ENCODE results near the gene LGR6. TPM values are rescaled to one million over a fixed set of nuclear protein-coding genes. Genes with fewer than 3 reads are reported as not detected.

Gene LGR6
- total and polyA plus RNA-seq, 2 of the 8 experiments (the other 6 are each of a cell fraction or from before 2014, with no cell fraction given): 0.50 to 1.0 TPM

- TF ChIP-seq RFX5 (IDR thresholded peaks at IDR 0.05; ENCODE audit: borderline replicate concordance, low read depth, low read length): no peak
- no peak for TF ChIP-seq YY1 (IDR thresholded peaks at IDR 0.05; ENCODE audit: low read depth, low read length)
- no peak for TF ChIP-seq POLR2A (IDR thresholded peaks at IDR 0.05; ENCODE audit: control extremely low read depth in 1 of 2, low read depth in 2 of 2, low read length in 2 of 2)
Observed at GRCh38 chr1:202285908-202286307, 92.3 kb downstream of the LGR6 start (continued).
